Measurements from ENCODE around the gene ADGRG3. TPM values are rescaled to one million over a fixed set of nuclear protein-coding genes. Genes with fewer than 3 reads are reported as not detected.

ADGRG3 gene
- total and polyA plus RNA-seq, 2 experiments from 2014 or later: not detected

- no peak overlapping the region for H3K27ac Mint-ChIP-seq
- no peak for DNase-seq (ENCODE audit: low spot score)
- H3K27me3 ChIP-seq (ENCODE audit: insufficient read depth): no peaks in the 10 kb centered on the region
- no peak overlapping the region for H3K4me2 ChIP-seq
- H3K27ac ChIP-seq (ENCODE audit: low read depth): no peak overlapping the region
- peaks cover 2% of the 10 kb centered on the region for H3K27me3 Mint-ChIP-seq (ENCODE audit: insufficient read depth, low read depth, poor library complexity)
- no peak overlapping the region for H3K4me3 ChIP-seq
- no peaks in the 10 kb centered on the region for H3K9me2 ChIP-seq (ENCODE audit: insufficient read depth)
- peaks cover 3% of the 10 kb centered on the region; the same call in 2 of the 3 replicates for H3K4me1 Mint-ChIP-seq
- no peaks in the 10 kb centered on the region for H4K20me1 ChIP-seq (replicated peaks; ENCODE audit: insufficient read depth)
- H3K36me3 Mint-ChIP-seq (ENCODE audit: low read depth): no peaks in the 10 kb centered on the region
- H3K9me3 Mint-ChIP-seq: no peaks in the 10 kb centered on the region; the same call in 2 of the 3 replicates
- no peak for ATAC-seq
- H3K4me1 ChIP-seq (ENCODE audit: insufficient read depth): no peaks in the 10 kb centered on the region
- no peaks in the 10 kb centered on the region for H3K36me3 ChIP-seq (ENCODE audit: insufficient read depth)
- TF ChIP-seq CREB1 (CRISPR knock-in tag; IDR thresholded peaks at IDR 0.05; ENCODE audit: low read depth): no peak
- TF ChIP-seq EZH2phosphoT487 (IDR thresholded peaks at IDR 0.05; ENCODE audit: unreplicated experiment): no peak
- no peak for TF ChIP-seq ZNF462 (CRISPR knock-in tag; IDR thresholded peaks at IDR 0.05)
- TF ChIP-seq STAT1 (IDR thresholded peaks at IDR 0.05; ENCODE audit: unreplicated experiment): no peak
- TF ChIP-seq CTCF (conservative IDR thresholded peaks at IDR 0.05; ENCODE audit: low read depth in 2 of 2): no peak
- no peak for TF ChIP-seq POLR2AphosphoS5 (IDR thresholded peaks at IDR 0.05; ENCODE audit: low read depth)
- no peak for TF ChIP-seq NANOG (IDR thresholded peaks at IDR 0.05; ENCODE audit: borderline replicate concordance)
- no peak for TF ChIP-seq JUNB (IDR thresholded peaks at IDR 0.05; ENCODE audit: unreplicated experiment)
- no peak for TF ChIP-seq ZNF114 (CRISPR knock-in tag; IDR thresholded peaks at IDR 0.05)
- no peak for TF ChIP-seq ETS1 (IDR thresholded peaks at IDR 0.05)
- no peak for TF ChIP-seq EZH2 (IDR thresholded peaks at IDR 0.05; ENCODE audit: low read depth, unreplicated experiment)
- TF ChIP-seq ZNF331 (CRISPR knock-in tag; IDR thresholded peaks at IDR 0.05; ENCODE audit: low read depth): no peak
- TF ChIP-seq REST (IDR thresholded peaks at IDR 0.05; ENCODE audit: unreplicated experiment): no peak
- H3K4me3 Mint-ChIP-seq: no peak overlapping the region
- H3F3A ChIP-seq (replicated peaks; ENCODE audit: low read depth): no peaks in the 10 kb centered on the region
- H2AFZ ChIP-seq: no peak overlapping the region
- no peaks in the 10 kb centered on the region for H3K79me2 ChIP-seq (replicated peaks; ENCODE audit: insufficient read depth)
Measured at GRCh38 chr16:57696240-57696639, 28.1 kb downstream of the ADGRG3 start.

Measured in GM23338 (cell line).